ENCODE measurements around the gene ZFC3H1.

- TF ChIP-seq CTCF (IDR thresholded peaks at IDR 0.05; ENCODE audit: control extremely low read depth in 1 of 3, insufficient read depth in 1 of 3, low read depth in 1 of 3, low read length in 3 of 3) (no peak), CREB1 (IDR thresholded peaks at IDR 0.05) (no peak), POLR2A (IDR thresholded peaks at IDR 0.05; ENCODE audit: control extremely low read depth in 1 of 2, low read depth in 2 of 2, low read length in 2 of 2) (no peak), PHF8 (conservative IDR thresholded peaks at IDR 0.05; ENCODE audit: low read depth, low read length) (no peak), SIN3A (conservative IDR thresholded peaks at IDR 0.05 in 1 of 2, IDR thresholded peaks at IDR 0.05 in 1 of 2; ENCODE audit: low read depth in 1 of 2, low read length in 2 of 2) (no peak), SP2 (IDR thresholded peaks at IDR 0.05; ENCODE audit: low read length) (no peak), FOSL1 (IDR thresholded peaks at IDR 0.05; ENCODE audit: insufficient read depth, low read depth, low read length) (no peak), CHD1 (IDR thresholded peaks at IDR 0.05; ENCODE audit: low read depth, low read length) (no peak), POLR2AphosphoS5 (IDR thresholded peaks at IDR 0.05; ENCODE audit: low read depth, low read length) (no peak), SIX5 (IDR thresholded peaks at IDR 0.05; ENCODE audit: low read depth, low read length) (no peak)
Observed at GRCh38 chr12:71653137-71653536, 10.5 kb downstream of the ZFC3H1 start.

Measured in H1 (cell line).